Prostate gland (tissue), 2 donors: ENCODE measurements around the gene MRPS15. TPM values are rescaled to one million over a fixed set of nuclear protein-coding genes. Genes with fewer than 3 reads are reported as not detected.

Source experiments
- DNase-seq: peaks from one replicate; pipeline ENCODE4 v3.0.0-alpha.2; 2019; ENCODE audit warnings: low spot score
- H3K27ac ChIP-seq, 2 donors: fragments of 200-600 bp; sonication (generic); 2 replicates each; pipeline ENCODE4 v1.5.1; 2017 to 2019
- H3K27me3 ChIP-seq: fragments of 200-600 bp; sonication (generic); replicated peaks from 2 replicates; pipeline ENCODE4 v1.5.1; 2019; ENCODE audit not compliant: insufficient read depth
- H3K36me3 ChIP-seq, 2 donors: fragments of 200-600 bp; sonication (generic); 1 replicate in 1 of 2; 2 replicates in 1 of 2; pipeline versions ENCODE4 v1.5.1 to v1.8.1; 2017 to 2019
- H3K4me1 ChIP-seq: fragments of 200-600 bp; sonication (generic); replicated peaks from 2 replicates; pipeline ENCODE4 v1.5.1; 2019
- H3K4me3 ChIP-seq, 2 donors: fragments of 200-600 bp; sonication (generic); 2 replicates each; pipeline ENCODE4 v1.5.1; 2017 to 2019
- H3K9me3 ChIP-seq: fragments of 200-600 bp; sonication (generic); 2 replicates; pipeline ENCODE4 v1.5.1; 2017
- POLR2A ChIP-seq: fragments of 450-650 bp; IDR thresholded peaks from one replicate; pipeline ENCODE4 v1.6.1; 2016; ENCODE audit warnings: antibody characterized with exemption, mild to moderate bottlenecking
- POLR2AphosphoS5 ChIP-seq: sonication (generic); formaldehyde crosslinking; IDR thresholded peaks from one replicate; pipeline ENCODE4 v1.6.1; 2017; ENCODE audit warnings: antibody characterized with exemption
- WGBS: methylation state at CpG from one replicate; pipeline ENCODE4 v1.1.5; 2018; 5-methylcytosine and 5-hydroxymethylcytosine counted together
- intact Hi-C: fragments of 100-400 bp; cut with DNase I; formaldehyde crosslinking; loops from one replicate; pipeline ENCODE4 v1.14.2; 2022
- total RNA-seq, 2 donors: library from RNA; depleted of rRNA; stranded (reverse); fragments of >200 nt; gene quantifications; one replicate each; pipeline ENCODE4 v1.1.0, GENCODE V29; 2016
- TF ChIP-seq, protein P1 (sequence below), 4 experiments: fragments of 200-600 bp in 2 of 4; fragments of 450-650 bp in 2 of 4; sonication (generic) in 2 of 4; IDR thresholded peaks; 1 replicate in 3 of 4; 2 replicates in 1 of 4; pipeline ENCODE4 v1.5.1; 2016 to 2019; ENCODE audit warnings: antibody characterized with exemption in 4 of 4, mild to moderate bottlenecking in 2 of 4, moderate library complexity in 2 of 4

The MRPS15 gene
- total RNA-seq, 2 donors from 2014 or later, result 53.3 to 66.0 TPM

DNA sequence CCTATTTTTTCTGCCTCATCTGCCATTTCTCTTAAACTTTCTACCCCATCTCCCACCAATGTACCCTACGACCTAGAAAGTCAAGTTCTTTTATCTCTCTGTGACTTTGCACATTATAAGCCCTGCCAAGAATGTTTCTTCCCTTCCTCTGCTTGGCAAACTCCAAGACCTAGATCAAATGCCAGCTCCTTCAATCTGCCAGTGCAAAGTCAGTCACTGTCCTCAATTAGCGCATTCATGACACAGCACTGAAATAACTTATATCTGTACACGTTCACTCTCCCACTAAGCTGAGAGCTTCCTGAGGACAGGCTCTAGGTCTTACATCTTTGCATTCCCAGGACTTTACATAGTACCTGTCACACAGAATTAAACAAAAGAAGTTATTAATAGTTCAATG lies 45.0 kb downstream of the MRPS15 start:
- WGBS, result 76% methylated on average over 3 of the region's 3 CpGs
- H3K36me3 ChIP-seq, result no peaks in the 10 kb centered on the region
- no peak overlapping the region for H3K4me3 ChIP-seq
- TF ChIP-seq POLR2A, result no peak
- TF ChIP-seq, protein P1, sequence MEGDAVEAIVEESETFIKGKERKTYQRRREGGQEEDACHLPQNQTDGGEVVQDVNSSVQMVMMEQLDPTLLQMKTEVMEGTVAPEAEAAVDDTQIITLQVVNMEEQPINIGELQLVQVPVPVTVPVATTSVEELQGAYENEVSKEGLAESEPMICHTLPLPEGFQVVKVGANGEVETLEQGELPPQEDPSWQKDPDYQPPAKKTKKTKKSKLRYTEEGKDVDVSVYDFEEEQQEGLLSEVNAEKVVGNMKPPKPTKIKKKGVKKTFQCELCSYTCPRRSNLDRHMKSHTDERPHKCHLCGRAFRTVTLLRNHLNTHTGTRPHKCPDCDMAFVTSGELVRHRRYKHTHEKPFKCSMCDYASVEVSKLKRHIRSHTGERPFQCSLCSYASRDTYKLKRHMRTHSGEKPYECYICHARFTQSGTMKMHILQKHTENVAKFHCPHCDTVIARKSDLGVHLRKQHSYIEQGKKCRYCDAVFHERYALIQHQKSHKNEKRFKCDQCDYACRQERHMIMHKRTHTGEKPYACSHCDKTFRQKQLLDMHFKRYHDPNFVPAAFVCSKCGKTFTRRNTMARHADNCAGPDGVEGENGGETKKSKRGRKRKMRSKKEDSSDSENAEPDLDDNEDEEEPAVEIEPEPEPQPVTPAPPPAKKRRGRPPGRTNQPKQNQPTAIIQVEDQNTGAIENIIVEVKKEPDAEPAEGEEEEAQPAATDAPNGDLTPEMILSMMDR (IDR thresholded peaks at IDR 0.05), result no peak
- TF ChIP-seq POLR2AphosphoS5, result no peak
- no peaks in the 10 kb centered on the region for H3K4me1 ChIP-seq
- no peaks in the 10 kb centered on the region for H3K9me3 ChIP-seq
- intact Hi-C loops, result no loop called here
- DNase-seq, result no peak
- H3K27ac ChIP-seq, result no peak overlapping the region
- no peaks in the 10 kb centered on the region for H3K27me3 ChIP-seq

- no peak overlapping the region for H3K4me3 ChIP-seq
- WGBS, result 89% methylated on average over 9 of the region's 9 CpGs
- TF ChIP-seq POLR2AphosphoS5 (no peak), POLR2A (no peak)
- TF ChIP-seq, protein P1 (IDR thresholded peaks at IDR 0.05), result no peak
- intact Hi-C loops, result no loop called here
- no peaks in the 10 kb centered on the region for H3K27me3 ChIP-seq
- no peaks in the 10 kb centered on the region for H3K36me3 ChIP-seq
- H3K4me1 ChIP-seq, result no peaks in the 10 kb centered on the region
- H3K9me3 ChIP-seq, result no peaks in the 10 kb centered on the region
- H3K27ac ChIP-seq, result no peak overlapping the region
- DNase-seq, result no peak
These were observed 46.3 kb downstream of the MRPS15 start for GRCh38 chr1:36417931-36418330.

DNA sequence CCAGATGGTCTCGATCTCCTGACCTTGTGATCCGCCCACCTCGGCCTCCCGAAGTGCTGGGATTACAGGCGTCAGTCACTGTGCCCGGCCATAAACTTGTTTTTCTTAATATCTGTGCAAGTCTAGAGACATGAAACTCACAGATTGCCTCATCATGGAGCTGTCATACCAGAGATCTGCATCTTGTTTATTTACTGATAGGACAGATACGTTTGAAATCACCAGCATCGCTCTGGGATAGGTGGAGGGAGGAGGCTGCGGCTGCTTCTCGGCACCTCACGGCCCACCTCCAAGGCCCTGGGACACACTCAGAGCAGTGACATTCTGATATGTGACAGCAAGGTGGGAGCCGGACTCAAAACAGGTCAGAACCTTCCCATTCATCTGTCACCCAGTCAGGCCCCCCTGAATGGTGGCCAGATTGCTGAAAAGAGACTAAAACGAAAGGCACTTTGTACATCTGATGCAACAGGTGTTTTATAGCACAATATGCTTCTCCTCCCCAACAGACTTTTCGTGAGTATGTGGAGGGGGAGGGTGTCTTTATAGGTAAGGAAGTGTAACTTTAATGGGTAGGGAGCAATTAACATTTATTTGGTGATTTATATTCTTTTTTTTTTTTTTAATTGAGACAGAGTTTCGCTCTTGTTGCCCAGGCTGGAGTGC lies 48.4 kb downstream of the MRPS15 start:
- no peaks in the 10 kb centered on the region for H3K36me3 ChIP-seq
- H3K27ac ChIP-seq, result no peak overlapping the region
- H3K9me3 ChIP-seq, result no peaks in the 10 kb centered on the region
- TF ChIP-seq, protein P1 (IDR thresholded peaks at IDR 0.05), result no peak
- no peak for TF ChIP-seq POLR2AphosphoS5
- no peak overlapping the region for H3K4me3 ChIP-seq
- DNase-seq, result no peak
- WGBS, result 80% methylated on average over 15 of the region's 15 CpGs
- intact Hi-C loops, result no loop called here
- H3K4me1 ChIP-seq, result no peaks in the 10 kb centered on the region
- H3K27me3 ChIP-seq, result no peaks in the 10 kb centered on the region

DNA sequence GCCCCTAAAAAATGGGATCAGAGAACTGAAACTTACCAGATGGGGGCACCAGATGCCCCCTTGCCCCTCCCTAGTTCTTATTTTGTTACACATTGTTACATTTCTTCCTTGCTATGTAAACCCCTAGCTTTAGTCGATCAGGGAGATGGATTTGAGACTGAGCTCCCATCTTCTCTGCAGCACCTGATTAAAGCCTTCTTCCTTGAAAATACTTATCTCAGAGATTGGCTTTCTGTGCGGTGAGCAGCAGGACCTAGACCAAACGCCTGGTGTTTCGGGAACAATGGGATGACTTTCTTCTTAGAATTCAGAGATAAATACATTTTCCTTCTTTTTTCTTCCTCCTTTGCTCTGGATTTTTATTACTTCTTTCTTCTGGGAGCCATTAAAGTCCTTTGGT lies 49.8 kb downstream of the MRPS15 start:
- no peaks in the 10 kb centered on the region for H3K27me3 ChIP-seq
- no peak overlapping the region for H3K27ac ChIP-seq
- no peaks in the 10 kb centered on the region for H3K36me3 ChIP-seq
- DNase-seq, result no peak
- no peaks in the 10 kb centered on the region for H3K4me1 ChIP-seq
- 82% methylated on average over 4 of the region's 4 CpGs for WGBS
- no peak overlapping the region for H3K4me3 ChIP-seq
- no peak for TF ChIP-seq POLR2A
- TF ChIP-seq, protein P1 (IDR thresholded peaks at IDR 0.05), result no peak
- TF ChIP-seq POLR2AphosphoS5, result no peak
- intact Hi-C loops, result no loop called here
- no peaks in the 10 kb centered on the region for H3K9me3 ChIP-seq
